Smooth muscle cell (in vitro differentiated cells): ENCODE data around the gene KRCC1. TPM values are rescaled to one million over a fixed set of nuclear protein-coding genes. Genes with fewer than 3 reads are reported as not detected.

Experiments used
- DNase-seq: peaks from one replicate; lab custom pipeline; 2025; ENCODE audit not compliant: unreplicated experiment; lab: John Stamatoyannopoulos, UW
- H2AFZ ChIP-seq: fragments of 200-600 bp; sonication (generic); 2 replicates; pipeline ENCODE4 v1.6.0; 2016; ENCODE audit warnings: antibody characterized with exemption, low read depth, mild to moderate bottlenecking
- H3F3A ChIP-seq: fragments of 200-600 bp; sonication (generic); 2 replicates; pipeline ENCODE4 v1.6.0; 2017; ENCODE audit warnings: antibody characterized with exemption, low read depth
- H3K27ac ChIP-seq: fragments of 200-600 bp; sonication (generic); 2 replicates; pipeline ENCODE4 v1.5.1; 2016; ENCODE audit warnings: low read depth, mild to moderate bottlenecking
- H3K27me3 ChIP-seq: fragments of 200-600 bp; sonication (generic); 2 replicates; pipeline ENCODE4 v1.6.1; 2016; ENCODE audit warnings: low read depth, mild to moderate bottlenecking
- H3K36me3 ChIP-seq: fragments of 200-600 bp; sonication (generic); 2 replicates; pipeline ENCODE4 v1.5.1; 2016; ENCODE audit warnings: low read depth
- H3K4me1 ChIP-seq: fragments of 200-600 bp; sonication (generic); 2 replicates; pipeline ENCODE4 v1.5.1; 2016; ENCODE audit warnings: low read depth
- H3K4me2 ChIP-seq: fragments of 200-600 bp; sonication (generic); 2 replicates; pipeline ENCODE4 v1.6.0; 2016; ENCODE audit warnings: mild to moderate bottlenecking
- H3K4me3 ChIP-seq: fragments of 200-600 bp; sonication (generic); 2 replicates; pipeline ENCODE4 v1.5.1; 2016; ENCODE audit warnings: mild to moderate bottlenecking
- H3K79me2 ChIP-seq: fragments of 200-600 bp; sonication (generic); 2 replicates; pipeline ENCODE4 v1.6.0; 2016; ENCODE audit warnings: low read depth, mild to moderate bottlenecking
- H3K9ac ChIP-seq: fragments of 200-600 bp; sonication (generic); 2 replicates; pipeline ENCODE4 v1.6.0; 2016; ENCODE audit warnings: low read depth
- H3K9me3 ChIP-seq: fragments of 200-600 bp; sonication (generic); replicated peaks from 2 replicates; pipeline ENCODE4 v1.5.1; 2016; ENCODE audit warnings: low read depth
- H4K20me1 ChIP-seq: fragments of 200-600 bp; sonication (generic); 2 replicates; pipeline ENCODE4 v1.6.0; 2016; ENCODE audit warnings: low read depth
- WGBS: methylation state at CpG from one replicate; pipeline ENCODE4 v1.1.7; 2016; ENCODE audit warnings: low lambda C conversion rate; 5-methylcytosine and 5-hydroxymethylcytosine counted together
- polyA plus RNA-seq: library from polyadenylated mRNA; unstranded; fragments of >200 nt; fragmentation: Nextera tagmentation; extraction: Ambion mirVana; gene quantifications from 2 replicates; pipeline ENCODE4 v1.2.1, GENCODE V29; 2016
- total RNA-seq: library from RNA; depleted of rRNA; stranded (reverse); fragments of >200 nt; gene quantifications from 2 replicates; pipeline ENCODE4 v1.2.3, GENCODE V29; 2014
- TF ChIP-seq, protein P1 (sequence below): fragments of 200-600 bp; sonication (generic); IDR thresholded peaks from 2 replicates; pipeline ENCODE4 v1.5.1; 2017; ENCODE audit warnings: borderline replicate concordance, mild to moderate bottlenecking, antibody characterized with exemption; ENCODE audit not compliant: insufficient read depth, poor library complexity, severe bottlenecking

The KRCC1 gene
- total and polyA plus RNA-seq, 2 experiments from 2014 or later: 19.7 to 45.9 TPM

DNA sequence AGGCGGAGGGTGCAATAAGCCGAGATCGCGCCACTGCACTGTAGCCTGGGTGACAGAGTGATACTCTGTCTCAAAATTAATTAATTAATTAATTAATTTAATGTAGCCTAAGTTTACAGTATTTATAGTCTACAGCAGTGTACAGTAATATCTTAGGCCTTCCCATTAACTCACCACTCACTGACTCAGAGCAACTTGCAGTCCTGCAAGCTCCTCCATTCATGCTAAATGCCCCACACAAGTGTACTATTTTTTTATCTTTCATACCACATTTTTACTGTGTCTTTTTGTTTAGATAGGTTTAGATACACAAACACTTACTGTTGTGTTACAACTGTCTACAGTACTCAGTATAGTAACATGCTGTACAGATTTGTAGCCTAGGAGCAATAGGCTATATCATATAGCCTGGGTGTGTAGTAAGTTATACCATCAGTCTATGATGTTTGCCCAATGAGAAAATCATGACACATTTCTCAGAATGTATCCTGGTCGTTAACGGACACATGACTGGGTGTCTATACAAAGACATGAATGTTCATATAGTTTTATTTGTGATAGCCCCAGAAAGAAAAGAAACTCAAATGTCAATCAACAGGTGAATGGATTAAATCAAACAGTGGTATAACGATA is 23.4 kb downstream of the KRCC1 start:
- no peak overlapping the region for H3K9ac ChIP-seq
- TF ChIP-seq, protein P1, sequence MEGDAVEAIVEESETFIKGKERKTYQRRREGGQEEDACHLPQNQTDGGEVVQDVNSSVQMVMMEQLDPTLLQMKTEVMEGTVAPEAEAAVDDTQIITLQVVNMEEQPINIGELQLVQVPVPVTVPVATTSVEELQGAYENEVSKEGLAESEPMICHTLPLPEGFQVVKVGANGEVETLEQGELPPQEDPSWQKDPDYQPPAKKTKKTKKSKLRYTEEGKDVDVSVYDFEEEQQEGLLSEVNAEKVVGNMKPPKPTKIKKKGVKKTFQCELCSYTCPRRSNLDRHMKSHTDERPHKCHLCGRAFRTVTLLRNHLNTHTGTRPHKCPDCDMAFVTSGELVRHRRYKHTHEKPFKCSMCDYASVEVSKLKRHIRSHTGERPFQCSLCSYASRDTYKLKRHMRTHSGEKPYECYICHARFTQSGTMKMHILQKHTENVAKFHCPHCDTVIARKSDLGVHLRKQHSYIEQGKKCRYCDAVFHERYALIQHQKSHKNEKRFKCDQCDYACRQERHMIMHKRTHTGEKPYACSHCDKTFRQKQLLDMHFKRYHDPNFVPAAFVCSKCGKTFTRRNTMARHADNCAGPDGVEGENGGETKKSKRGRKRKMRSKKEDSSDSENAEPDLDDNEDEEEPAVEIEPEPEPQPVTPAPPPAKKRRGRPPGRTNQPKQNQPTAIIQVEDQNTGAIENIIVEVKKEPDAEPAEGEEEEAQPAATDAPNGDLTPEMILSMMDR: no peak
- no peak overlapping the region for H3K4me2 ChIP-seq
- peaks cover 22% of the 10 kb centered on the region for H3K79me2 ChIP-seq
- H3K27ac ChIP-seq: no peak overlapping the region
- H3F3A ChIP-seq: peaks cover 3% of the 10 kb centered on the region
- no peak for DNase-seq
- no peaks in the 10 kb centered on the region for H3K36me3 ChIP-seq
- H2AFZ ChIP-seq: no peak overlapping the region
- WGBS: 99% methylated on average over 7 of the region's 7 CpGs
- H3K9me3 ChIP-seq: no peaks in the 10 kb centered on the region
- H3K4me3 ChIP-seq: no peak overlapping the region
- no peaks in the 10 kb centered on the region for H3K27me3 ChIP-seq
- H3K4me1 ChIP-seq: no peaks in the 10 kb centered on the region
- H4K20me1 ChIP-seq: no peaks in the 10 kb centered on the region

DNA sequence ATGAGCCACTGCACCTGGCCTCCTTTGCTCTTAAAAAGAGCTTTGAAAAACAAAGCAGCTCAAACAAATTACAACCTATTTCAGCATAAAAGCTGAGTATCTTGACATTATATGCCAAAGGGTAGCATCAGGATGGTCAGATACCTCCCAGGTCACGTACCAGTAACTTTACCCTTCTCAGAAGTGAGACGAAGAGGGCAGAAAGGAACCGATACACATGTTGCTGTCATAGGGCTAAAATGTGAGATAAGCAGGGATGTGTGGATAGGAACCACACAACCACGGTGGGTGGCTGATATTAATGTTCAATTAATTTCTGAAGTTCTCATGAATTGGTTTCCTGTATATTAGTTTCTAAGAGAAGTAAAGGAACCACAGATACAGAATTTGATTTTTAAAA is 26.7 kb downstream of the KRCC1 start:
- H3K9ac ChIP-seq: no peak overlapping the region
- H3K4me3 ChIP-seq: no peak overlapping the region
- no peaks in the 10 kb centered on the region for H4K20me1 ChIP-seq
- no peaks in the 10 kb centered on the region for H3K27me3 ChIP-seq
- H2AFZ ChIP-seq: no peak overlapping the region
- no peaks in the 10 kb centered on the region for H3K4me1 ChIP-seq
- H3K79me2 ChIP-seq: no peaks in the 10 kb centered on the region
- H3K27ac ChIP-seq: no peak overlapping the region
- TF ChIP-seq, protein P1: no peak
- H3K4me2 ChIP-seq: no peak overlapping the region
- no peaks in the 10 kb centered on the region for H3K36me3 ChIP-seq
- no peaks in the 10 kb centered on the region for H3K9me3 ChIP-seq
- no peak for DNase-seq
- WGBS: over 99% methylated on average over 4 of the region's 4 CpGs
- H3F3A ChIP-seq: no peaks in the 10 kb centered on the region

- no peak overlapping the region for H2AFZ ChIP-seq
- no peak for DNase-seq
- no peak overlapping the region for H3K4me3 ChIP-seq
Observed at GRCh38 chr2:88027697-88028389, 27.7 kb downstream of the KRCC1 start.

More at GRCh38 chr2:88027697-88028389, 27.7 kb downstream of the KRCC1 start:
- Histone ChIP-seq H3K36me3 (no peaks in the 10 kb centered on the region), H3K9me3 (no peaks in the 10 kb centered on the region), H3K9ac (no peak overlapping the region), H3K4me2 (no peak overlapping the region), H3K79me2 (no peaks in the 10 kb centered on the region), H3K27ac (no peak overlapping the region), H3F3A (no peaks in the 10 kb centered on the region), H3K27me3 (no peaks in the 10 kb centered on the region), H4K20me1 (no peaks in the 10 kb centered on the region), H3K4me1 (no peaks in the 10 kb centered on the region)
- WGBS: 90% methylated on average over 10 of the region's 10 CpGs
- TF ChIP-seq, protein P1: no peak
